K562 (cell line): ENCODE results near the gene FAM98C. TPM values are rescaled to one million over a fixed set of nuclear protein-coding genes. Genes with fewer than 3 reads are reported as not detected.

Source experiments
- ATAC-seq: fragments of 200-7000 bp; cut with Tn5 transposase; 3 replicates; pipeline ENCODE4 v1.9.1; 2020; ENCODE audit warnings: moderate library complexity
- BruUV-seq: library from RNA; stranded (reverse); fragments of 400-500 nt; replicated peaks from 2 replicates; lab custom pipeline; 2021; lab: Mats Ljungman, UMichigan
- CTCF ChIA-PET: fragments of 300-600 bp; formaldehyde crosslinking; extraction: SDS; loops from one replicate; lab custom pipeline; 2021; ENCODE audit warnings: low intra/inter-chr PET ratio; lab: Yijun Ruan, JAX
- POLR2A ChIA-PET: fragments of 300-600, 350-650 bp; sonication (Branson Sonifier 250); formaldehyde crosslinking; extraction: SDS; loops from one replicate; lab custom pipeline; 2021; ENCODE audit warnings: antibody characterized with exemption, inconsistent platforms; lab: Yijun Ruan, JAX
- DNase-seq, 4 experiments: peaks; one replicate each; pipeline versions ENCODE4 v3.0.0 to v3.0.0-alpha.2; 2011 to 2018; ENCODE audit warnings: low spot score in 3 of 4, mixed read lengths in 3 of 4; ENCODE audit errors: extremely low read depth in 1 of 4
- FAIRE-seq: peaks from 2 replicates; lab custom pipeline; 2011; peaks lifted over from hg19 to GRCh38; lab: Jason Lieb, UNC
- H2AFZ ChIP-seq: 2 replicates; pipeline ENCODE4 v1.6.0; 2011; ENCODE audit warnings: low read depth, low read length, control low read depth, inconsistent platforms
- H3K27ac ChIP-seq: fragments of 200-600 bp; 3 replicates; pipeline ENCODE4 v1.8.0; 2011; ENCODE audit warnings: low read depth, mild to moderate bottlenecking, control low read depth, inconsistent platforms, low read length, moderate library complexity, mixed read lengths; ENCODE audit errors: extremely low read depth
- H3K27me3 ChIP-seq, 2 experiments: fragments of 300-600 bp in 1 of 2; 2 replicates in 1 of 2; 3 replicates in 1 of 2; pipeline versions ENCODE4 v1.6.0 to v1.8.0; 2011; ENCODE audit warnings: inconsistent platforms in 2 of 2, low read length in 2 of 2, mild to moderate bottlenecking in 1 of 2, mixed read lengths in 1 of 2, moderate library complexity in 1 of 2; ENCODE audit not compliant: control insufficient read depth in 2 of 2, insufficient read depth in 2 of 2
- H3K36me3 ChIP-seq: fragments of 300-600 bp; 3 replicates; pipeline ENCODE4 v1.8.0; 2011; ENCODE audit warnings: mild to moderate bottlenecking, low read length, inconsistent platforms; ENCODE audit not compliant: control insufficient read depth, insufficient read depth
- H3K4me1 ChIP-seq, 2 experiments: fragments of 200-600 bp in 1 of 2; replicated peaks in 1 of 2; 2 replicates in 1 of 2; 3 replicates in 1 of 2; pipeline versions ENCODE4 v1.5.1 to v1.8.0; 2011; ENCODE audit warnings: inconsistent platforms in 2 of 2, low read length in 2 of 2, mild to moderate bottlenecking in 1 of 2, mixed read lengths in 1 of 2, moderate library complexity in 1 of 2; ENCODE audit not compliant: control insufficient read depth in 2 of 2, insufficient read depth in 2 of 2
- H3K4me2 ChIP-seq: 2 replicates; pipeline ENCODE4 v1.6.1; 2011; ENCODE audit warnings: low read length, control low read depth, inconsistent platforms, mixed read lengths; ENCODE audit not compliant: insufficient read depth
- H3K4me3 ChIP-seq: fragments of 200-600 bp; sonication (generic), shearing (Covaris generic); 2 replicates; pipeline ENCODE4 v1.5.1; 2016; ENCODE audit warnings: control low read depth, inconsistent platforms
- H3K79me2 ChIP-seq: fragments of 200-600 bp; 3 replicates; pipeline ENCODE4 v1.8.0; 2011; ENCODE audit warnings: low read length, inconsistent platforms; ENCODE audit not compliant: control insufficient read depth, insufficient read depth
- H3K9ac ChIP-seq, 2 experiments: 2 replicates each; pipeline versions ENCODE4 v1.6.0 to v1.6.1; 2011; ENCODE audit warnings: low read depth in 2 of 2, low read length in 2 of 2, control low read depth in 1 of 2, inconsistent platforms in 1 of 2, mild to moderate bottlenecking in 1 of 2, mixed read lengths in 1 of 2; ENCODE audit not compliant: insufficient read depth in 1 of 2
- H3K9me1 ChIP-seq: one replicate; pipeline ENCODE4 v1.6.0; 2011; ENCODE audit warnings: inconsistent platforms, mild to moderate bottlenecking, low read length, moderate library complexity; ENCODE audit not compliant: control insufficient read depth, insufficient read depth
- H3K9me3 ChIP-seq: replicated peaks from 2 replicates; pipeline ENCODE4 v1.5.1; 2011; ENCODE audit warnings: low read depth, low read length, inconsistent platforms; ENCODE audit not compliant: control insufficient read depth, insufficient read depth
- H4K20me1 ChIP-seq: replicated peaks from 2 replicates; pipeline ENCODE4 v1.6.1; 2011; ENCODE audit warnings: low read length, inconsistent platforms, mixed read lengths; ENCODE audit not compliant: control insufficient read depth, insufficient read depth
- CBFA2T2 ChIP-seq: fragments of 450-650 bp; conservative IDR thresholded peaks from 2 replicates; pipeline ENCODE4 v1.6.1; 2017; ENCODE audit warnings: mild to moderate bottlenecking
- CBX2 ChIP-seq: fragments of 200-600 bp; sonication (generic); IDR thresholded peaks from one replicate; pipeline ENCODE4 v1.6.1; 2012; ENCODE audit warnings: mild to moderate bottlenecking, low read length, inconsistent platforms; ENCODE audit not compliant: insufficient read depth, poor library complexity, severe bottlenecking
- DDX20 ChIP-seq: fragments of 450-650 bp; IDR thresholded peaks from 2 replicates; pipeline ENCODE4 v1.6.1; 2016; ENCODE audit warnings: missing genetic modification characterization, low read depth, mild to moderate bottlenecking, missing compliant biosample characterization, moderate library complexity
- FOXK1 ChIP-seq: sonication (generic); formaldehyde crosslinking; IDR thresholded peaks from 2 replicates; pipeline ENCODE4 v1.8.0; 2022; ENCODE audit warnings: missing genetic modification reagents, mild to moderate bottlenecking, borderline replicate concordance
- ILK ChIP-seq: fragments of 450-650 bp; IDR thresholded peaks from 2 replicates; pipeline ENCODE4 v1.6.1; 2016; ENCODE audit warnings: missing genetic modification characterization, low read depth, mild to moderate bottlenecking, missing compliant biosample characterization, moderate library complexity, borderline replicate concordance
- MEIS2 ChIP-seq: fragments of 450-650 bp; IDR thresholded peaks from 2 replicates; pipeline ENCODE4 v1.6.1; 2014; ENCODE audit warnings: mild to moderate bottlenecking; ENCODE audit not compliant: partially characterized antibody
- MITF ChIP-seq: IDR thresholded peaks from 2 replicates; pipeline ENCODE4 v1.6.1; 2014; ENCODE audit warnings: antibody characterized with exemption
- NCOR1 ChIP-seq: fragments of 450-650 bp; IDR thresholded peaks from 2 replicates; pipeline ENCODE4 v1.6.1; 2016; ENCODE audit warnings: mild to moderate bottlenecking, moderate library complexity
- PBX2 ChIP-seq, 2 experiments: IDR thresholded peaks in 1 of 2; conservative IDR thresholded peaks in 1 of 2; 2 replicates each; pipeline ENCODE4 v1.6.1; 2016; ENCODE audit warnings: low read depth in 2 of 2, mild to moderate bottlenecking in 1 of 2, missing compliant biosample characterization in 1 of 2, missing genetic modification characterization in 1 of 2, moderate library complexity in 1 of 2
- PTBP1 ChIP-seq: fragments of 200-400 bp; formaldehyde crosslinking; IDR thresholded peaks from 2 replicates; pipeline ENCODE4 v1.6.1; 2017; ENCODE audit warnings: low read depth, low read length
- RAD21 ChIP-seq, 2 experiments: fragments of 250-450 bp in 1 of 2; fragments of 450-650 bp in 1 of 2; sonication (Bioruptor Pico) in 1 of 2; formaldehyde crosslinking in 1 of 2; IDR thresholded peaks in 1 of 2; conservative IDR thresholded peaks in 1 of 2; 2 replicates each; pipeline versions ENCODE4 v1.4.0 to v1.8.0; 2020 to 2022; ENCODE audit warnings: mild to moderate bottlenecking in 2 of 2, moderate library complexity in 1 of 2
- SIN3A ChIP-seq, 2 experiments: fragments of 150-350 bp in 1 of 2; IDR thresholded peaks; 2 replicates each; pipeline ENCODE4 v1.6.1; 2011 to 2016; ENCODE audit warnings: borderline replicate concordance in 2 of 2, low read depth in 2 of 2, low read length in 2 of 2, mild to moderate bottlenecking in 2 of 2, moderate library complexity in 2 of 2; ENCODE audit not compliant: control insufficient read depth in 1 of 2
- TSC22D4 ChIP-seq: fragments of 450-650 bp; IDR thresholded peaks from 2 replicates; pipeline ENCODE4 v1.6.1; 2016; ENCODE audit warnings: missing genetic modification characterization, missing biosample characterization, control low read depth
- ZBTB9 ChIP-seq: fragments of 450-650 bp; formaldehyde crosslinking; IDR thresholded peaks from 2 replicates; pipeline ENCODE4 v1.4.0; 2020; ENCODE audit warnings: mild to moderate bottlenecking, moderate library complexity
- WGBS: fragments of 100-300 bp; shearing (Covaris generic); methylation state at CpG from one replicate; pipeline ENCODE4 v1.1.6; 2016; ENCODE audit warnings: low coverage, mixed read lengths; ENCODE audit not compliant: insufficient coverage; ENCODE audit errors: missing lambda C conversion rate; 5-methylcytosine and 5-hydroxymethylcytosine counted together
- in situ Hi-C: fragments of 300-500 bp; cut with MboI; formaldehyde crosslinking; loops from 4 replicates; pipeline ENCODE4 v1.15.0; 2018; ENCODE audit warnings: inconsistent platforms, mixed read lengths
- intact Hi-C: fragments of 100-400 bp; cut with micrococcal nuclease; formaldehyde crosslinking; loops from 2 replicates; pipeline ENCODE4 v1.14.2; 2022
- polyA plus RNA-seq, 8 experiments: library from polyadenylated mRNA; depleted of rRNA in 4 of 8; stranded (reverse) in 5 of 8; unstranded in 3 of 8; fragments of >200 nt; fragmentation: Nextera tagmentation in 2 of 8; fragmentation: Illumina TruSeq in 1 of 8; extraction: Ambion mirVana in 2 of 8; extraction: Trizol in 1 of 8; gene quantifications; 2 replicates each; pipeline versions ENCODE4 v1.2.1 to v1.2.3, GENCODE V29; 2011 to 2014; ENCODE audit warnings: inconsistent platforms in 1 of 8, missing spikeins in 1 of 8
- total RNA-seq, 7 experiments: library from RNA; depleted of rRNA in 6 of 7; stranded (reverse); fragments of >200 nt in 6 of 7; fragmentation: Illumina TruSeq in 2 of 7; extraction: Trizol in 2 of 7; gene quantifications; 2 replicates each; pipeline versions ENCODE4 v1.2.1 to v1.2.3, GENCODE V29; 2011 to 2021; ENCODE audit warnings: low replicate concordance in 1 of 7

FAM98C gene
- total and polyA plus RNA-seq, 9 of the 15 experiments (the other 6 are each of a cell fraction or from before 2014, with no cell fraction given), result 1.7 to 43.8 (median 13.7) TPM

DNA sequence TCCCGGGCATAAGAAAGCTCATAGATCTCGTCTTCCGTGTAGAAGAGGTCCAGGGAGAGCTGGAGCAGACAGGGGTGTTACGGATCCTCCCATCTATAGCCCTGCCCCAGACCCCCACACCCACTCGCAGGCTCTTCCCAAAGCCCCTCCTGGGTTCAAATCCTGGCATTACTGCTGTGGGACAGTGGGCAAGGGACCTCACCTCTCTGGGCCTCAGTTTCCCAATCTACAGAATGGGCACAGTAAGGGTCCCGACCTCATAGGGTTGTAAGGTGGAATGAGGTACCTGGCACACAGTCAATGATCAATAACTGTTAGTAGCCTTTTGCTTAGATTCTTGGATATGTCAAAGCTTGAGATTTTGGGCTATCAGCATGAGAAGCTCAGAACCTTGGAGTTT, 10.5 kb downstream of the FAM98C start (continued):
- 0 out of 2 replicates have a peak, but pooled peaks have one; percentile 56 for TF ChIP-seq PTBP1
- no peak for TF ChIP-seq MEIS2

GRCh38 chr19:38417146-38417543, 14.3 kb downstream of the FAM98C start:
- DNase-seq, result no peak
- H3K79me2 ChIP-seq, result no peaks in the 10 kb centered on the region
- peak overlapping the region; percentile 32 to 87; a peak in 3 of 4 replicates for H3K9ac ChIP-seq
- peaks cover 2% of the 10 kb centered on the region for H3K9me1 ChIP-seq
- H3K36me3 ChIP-seq, result no peaks in the 10 kb centered on the region
- no TSS peak for BruUV-seq
- intact Hi-C loops, result no loop called here
- in situ Hi-C loops, result no loop called here
- 53% methylated on average over 8 of the region's 8 CpGs for WGBS
- no peak overlapping the region for H3K4me3 ChIP-seq
- no peaks in the 10 kb centered on the region for H3K27me3 ChIP-seq
- peak overlapping the region; percentile 69 for H3K4me2 ChIP-seq
- CTCF ChIA-PET, result no interaction called here
- FAIRE-seq, result no peak
- no peak overlapping the region for H3K27ac ChIP-seq
- H3K4me1 ChIP-seq, result peaks cover 37 to 58% of the 10 kb centered on the region in 2 experiments
- H3K9me3 ChIP-seq, result no peaks in the 10 kb centered on the region
- H4K20me1 ChIP-seq, result no peaks in the 10 kb centered on the region
- ATAC-seq, result no peak
- POLR2A ChIA-PET, result interaction anchor here (0.6 kb wide), 2 partner anchors 14 to 425 kb away, joined by 3 read pairs; no protein-coding TSS in a partner anchor
- H2AFZ ChIP-seq, result peak overlapping the region; percentile 82; the same call in 1 of the 2 replicates
- TF ChIP-seq CBFA2T2 (0 out of 2 replicates have a peak, but pooled peaks have one; percentile 18), ILK (tag) (no peak), CBX2 (no peak), PBX2 (CRISPR knock-in tag; IDR thresholded peaks at IDR 0.05; ENCODE audit: low read depth) (no peak), PBX2 (tag; conservative IDR thresholded peaks at IDR 0.05; ENCODE audit: low read depth) (no peak), TSC22D4 (tag) (no peak), MITF (no peak), RAD21 (CRISPR knock-in tag; conservative IDR thresholded peaks at IDR 0.05 in 1 of 2, IDR thresholded peaks at IDR 0.05 in 1 of 2) (no peak), DDX20 (no peak), FOXK1 (CRISPR knock-in tag) (no peak), NCOR1 (no peak), ZBTB9 (CRISPR knock-in tag) (no peak), SIN3A (IDR thresholded peaks at IDR 0.05; ENCODE audit: borderline replicate concordance in 2 of 2, control insufficient read depth in 1 of 2, low read depth in 2 of 2, low read length in 2 of 2) (0 out of 4 replicates have a peak, but pooled peaks of 1 of the 2 experiments have one; percentile 3)
